Choroid plexus epithelial cell (primary cell): Measurements from ENCODE around the gene GALNT8.

Experiments
- DNase-seq: peaks from one replicate; pipeline ENCODE4 v3.0.0-alpha.2; 2010; ENCODE audit warnings: low read depth
- H3K4me3 ChIP-seq: 2 replicates; pipeline ENCODE4 v1.5.1; 2011; ENCODE audit warnings: low read depth, mild to moderate bottlenecking, control low read depth, low read length, moderate library complexity
- TF ChIP-seq, protein P1 (sequence below): conservative IDR thresholded peaks from 2 replicates; pipeline ENCODE4 v1.5.1; 2011; ENCODE audit warnings: low read depth, mild to moderate bottlenecking, control low read depth, inconsistent platforms, low read length, moderate library complexity

The GALNT8 gene

DNA sequence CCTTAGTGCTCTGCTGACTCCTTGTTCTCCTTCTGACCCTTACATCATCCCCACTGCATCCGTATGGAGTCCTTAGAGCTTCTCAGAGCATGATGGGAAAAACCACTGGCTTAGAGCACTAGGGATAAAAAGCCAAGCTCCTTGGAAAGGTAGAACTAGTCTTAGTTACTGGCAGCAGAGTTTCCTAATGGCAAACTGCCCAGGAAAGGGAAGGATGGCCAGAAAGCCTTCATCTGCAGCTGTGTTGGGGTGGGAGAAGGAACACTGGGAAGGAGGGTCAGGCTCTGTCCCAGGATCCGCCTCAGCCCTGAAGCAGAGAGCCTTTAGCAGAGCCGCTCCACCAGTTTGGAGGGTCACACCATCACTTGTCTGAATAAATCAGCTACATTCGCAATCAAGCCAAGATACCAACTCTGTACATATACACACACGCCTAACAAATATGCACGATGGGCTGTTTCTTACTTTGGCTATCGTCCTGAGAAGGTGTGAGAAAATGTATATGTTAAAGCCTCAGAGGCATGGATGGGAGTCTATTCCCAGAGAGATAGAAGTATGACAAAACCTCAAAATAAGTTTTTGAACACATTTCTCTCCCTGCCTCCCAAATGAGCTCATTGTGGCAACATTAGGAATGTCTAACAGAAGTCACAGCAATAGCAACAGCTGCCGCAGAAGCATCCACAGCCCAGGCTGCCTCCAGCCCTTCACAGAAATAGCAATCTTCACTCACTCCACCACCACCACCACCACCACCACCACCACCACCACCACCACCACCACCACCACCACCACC, 18.6 kb upstream of the GALNT8 start:
- no peak overlapping the region for H3K4me3 ChIP-seq
- TF ChIP-seq, protein P1, sequence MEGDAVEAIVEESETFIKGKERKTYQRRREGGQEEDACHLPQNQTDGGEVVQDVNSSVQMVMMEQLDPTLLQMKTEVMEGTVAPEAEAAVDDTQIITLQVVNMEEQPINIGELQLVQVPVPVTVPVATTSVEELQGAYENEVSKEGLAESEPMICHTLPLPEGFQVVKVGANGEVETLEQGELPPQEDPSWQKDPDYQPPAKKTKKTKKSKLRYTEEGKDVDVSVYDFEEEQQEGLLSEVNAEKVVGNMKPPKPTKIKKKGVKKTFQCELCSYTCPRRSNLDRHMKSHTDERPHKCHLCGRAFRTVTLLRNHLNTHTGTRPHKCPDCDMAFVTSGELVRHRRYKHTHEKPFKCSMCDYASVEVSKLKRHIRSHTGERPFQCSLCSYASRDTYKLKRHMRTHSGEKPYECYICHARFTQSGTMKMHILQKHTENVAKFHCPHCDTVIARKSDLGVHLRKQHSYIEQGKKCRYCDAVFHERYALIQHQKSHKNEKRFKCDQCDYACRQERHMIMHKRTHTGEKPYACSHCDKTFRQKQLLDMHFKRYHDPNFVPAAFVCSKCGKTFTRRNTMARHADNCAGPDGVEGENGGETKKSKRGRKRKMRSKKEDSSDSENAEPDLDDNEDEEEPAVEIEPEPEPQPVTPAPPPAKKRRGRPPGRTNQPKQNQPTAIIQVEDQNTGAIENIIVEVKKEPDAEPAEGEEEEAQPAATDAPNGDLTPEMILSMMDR, result no peak
- DNase-seq, result no peak

DNA sequence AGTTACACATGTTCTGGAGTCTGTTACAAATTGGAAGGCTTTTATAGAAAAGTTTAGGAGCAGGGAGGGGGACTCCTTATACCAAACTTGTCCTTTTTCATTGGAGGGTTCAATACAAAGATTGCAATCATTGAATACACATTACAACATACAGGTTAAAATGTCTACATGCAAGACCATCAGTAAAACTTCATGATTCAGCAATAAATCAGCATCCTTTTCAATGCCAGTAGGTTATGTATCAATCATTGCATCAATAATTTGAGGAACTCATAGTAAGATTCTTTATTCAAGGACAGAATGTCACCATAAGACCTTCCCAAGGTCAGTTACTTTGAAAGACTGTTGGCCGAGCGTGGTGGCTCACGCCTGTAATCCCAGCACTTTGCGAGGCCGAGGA, 16.5 kb upstream of the GALNT8 start:
- TF ChIP-seq, protein P1, result no peak
- DNase-seq, result no peak

DNA sequence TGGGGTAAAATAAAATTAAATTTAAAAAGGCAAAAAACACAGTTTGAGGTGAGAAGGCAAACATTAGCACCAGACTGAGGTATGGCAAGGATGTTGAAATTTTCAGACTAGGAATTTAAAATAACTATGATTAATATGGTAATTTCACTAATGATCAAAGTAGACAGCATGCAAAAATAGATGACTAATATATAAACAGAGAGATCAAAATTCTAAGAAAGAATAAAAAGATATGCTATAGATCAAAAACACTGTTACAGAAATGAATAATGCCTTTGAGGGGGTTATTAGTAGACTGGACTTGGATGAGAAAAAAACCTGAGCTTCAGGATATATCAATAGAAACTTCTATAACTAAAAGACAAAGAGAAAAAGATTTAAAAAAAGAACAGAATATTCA, 14.4 kb upstream of the GALNT8 start:
- TF ChIP-seq, protein P1, result no peak
- H3K4me3 ChIP-seq, result no peak overlapping the region
- no peak for DNase-seq

More for the DNA sequence above, 16.5 kb upstream of the GALNT8 start:
- H3K4me3 ChIP-seq, result no peak overlapping the region

DNA sequence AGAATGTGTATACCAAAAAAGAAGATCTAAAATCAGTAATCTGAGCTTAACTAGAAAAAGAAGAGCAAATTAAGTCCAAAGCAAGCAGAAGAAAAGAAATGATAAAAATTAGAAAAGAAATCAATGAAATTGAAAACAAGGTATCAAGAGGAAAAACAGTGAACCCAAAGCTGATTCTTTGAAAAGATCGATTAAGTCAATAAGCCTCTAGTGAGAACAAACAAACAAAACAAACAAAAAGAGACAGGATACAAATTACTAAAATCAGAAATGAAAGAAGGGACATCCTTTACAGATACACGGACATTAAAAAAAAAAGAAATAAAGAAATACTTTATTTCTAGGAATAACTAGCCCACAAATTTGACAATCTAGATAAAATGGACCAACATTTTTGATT, 12.9 kb upstream of the GALNT8 start:
- TF ChIP-seq, protein P1, result no peak

DNA sequence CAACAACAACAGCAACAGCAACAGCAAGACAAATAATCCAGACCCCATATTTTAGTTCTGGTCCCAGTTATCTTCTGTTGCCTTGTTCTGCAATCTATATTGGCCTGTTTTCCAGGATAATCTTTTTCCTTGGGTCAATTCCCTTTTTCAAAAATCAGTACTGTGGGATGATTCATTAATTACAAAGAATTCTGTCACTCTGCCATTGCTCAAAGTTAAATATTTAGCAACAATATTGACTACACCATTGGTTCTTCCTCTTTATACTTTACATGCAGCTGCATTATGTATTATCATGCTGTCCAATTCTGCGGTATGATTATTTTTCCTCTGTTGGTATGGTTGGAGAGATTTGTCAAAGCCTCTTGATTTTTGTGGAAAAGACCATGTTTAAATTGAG, 10.1 kb upstream of the GALNT8 start:
- no peak overlapping the region for H3K4me3 ChIP-seq
- DNase-seq, result no peak
- TF ChIP-seq, protein P1, result no peak

More for the DNA sequence above, 12.9 kb upstream of the GALNT8 start:
- no peak for DNase-seq
- H3K4me3 ChIP-seq, result no peak overlapping the region

DNA sequence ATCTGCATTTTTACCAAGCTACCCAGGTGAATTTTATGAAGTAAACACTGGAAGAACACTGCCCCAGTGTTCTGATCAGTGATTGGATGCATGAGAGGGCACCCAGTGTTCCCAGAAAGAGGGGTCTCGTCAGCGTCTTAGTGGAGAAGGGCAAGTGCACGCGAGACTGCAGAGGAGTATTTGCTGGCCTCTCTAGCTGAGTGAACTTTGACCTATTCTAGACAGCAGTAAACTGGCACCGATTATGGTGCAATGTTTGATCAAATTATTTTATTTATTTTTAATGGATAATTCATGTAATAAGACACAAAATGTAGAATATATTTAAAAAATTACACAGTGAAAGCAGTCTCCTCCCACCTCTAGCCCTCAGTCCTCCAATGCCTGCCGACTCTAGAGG, 5.3 kb upstream of the GALNT8 start:
- TF ChIP-seq, protein P1, result no peak
- no peak overlapping the region for H3K4me3 ChIP-seq
- no peak for DNase-seq

DNA sequence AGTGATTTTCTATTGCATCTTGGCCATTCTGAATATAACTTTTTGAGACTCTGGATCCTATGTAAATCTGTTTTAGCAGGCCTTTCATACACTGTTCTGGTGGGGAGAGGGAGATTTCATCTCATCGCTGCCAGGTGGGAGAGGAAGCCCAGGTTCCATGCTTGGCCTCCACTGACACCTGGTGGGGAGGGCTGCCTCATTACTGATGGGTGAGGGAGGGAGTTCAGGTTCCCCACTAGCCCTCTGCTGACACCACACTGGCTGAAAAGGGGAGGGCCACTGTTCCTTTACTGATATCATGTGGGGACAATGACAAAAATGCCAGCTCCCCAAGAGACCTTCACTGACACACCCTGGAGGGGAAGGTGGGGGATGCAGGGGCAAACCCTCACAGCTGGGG, 2.4 kb upstream of the GALNT8 start:
- no peak for DNase-seq
- TF ChIP-seq, protein P1, result no peak
- no peak overlapping the region for H3K4me3 ChIP-seq
